ENCODE data around the gene CDYL.
"Not testable (repeated sequence)": the region's sequence is repeated elsewhere in the genome, so short reads cannot be mapped to it uniquely, and the experiment has no call there.

CDYL gene

GRCh38 chr6:4848382-4849068 is 72.3 kb downstream of the CDYL start:
- DNase-seq, result no peak

DNA sequence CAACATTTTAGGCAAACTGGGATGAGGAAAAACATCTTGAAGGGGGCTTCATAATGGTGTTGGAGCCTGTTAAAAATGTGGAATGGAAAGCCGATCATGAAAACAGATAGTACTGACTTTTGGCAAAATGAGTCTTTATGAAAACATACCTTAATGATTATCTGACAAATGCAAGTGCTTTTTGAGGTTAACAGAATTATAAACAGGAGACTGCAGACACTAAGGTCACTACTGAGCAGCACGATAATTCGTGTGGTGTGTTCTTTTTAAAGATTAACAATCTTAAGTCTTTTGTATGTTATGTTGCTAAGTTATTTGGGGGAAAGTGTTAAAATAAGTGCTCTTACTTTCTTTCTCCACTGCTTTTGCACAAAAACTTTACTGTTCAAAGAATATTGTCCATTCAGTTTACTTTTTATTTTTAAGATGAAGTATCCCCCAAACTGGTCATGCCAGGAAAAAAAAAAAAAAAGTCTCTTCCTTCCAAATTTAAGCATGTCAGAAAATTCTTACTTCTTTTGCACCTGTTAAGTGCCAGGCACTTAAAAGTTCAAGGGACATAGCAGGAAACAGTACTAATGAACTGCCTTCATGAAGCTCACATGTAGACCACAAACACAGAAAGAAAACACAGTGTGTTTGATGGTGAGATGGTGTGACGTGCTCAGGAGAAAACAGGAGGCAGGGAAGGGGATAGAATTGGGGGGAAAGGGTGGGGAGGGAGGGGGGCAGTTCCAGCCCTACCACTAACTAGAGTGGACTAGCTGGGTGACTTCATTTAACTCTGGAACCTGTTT is 73.2 kb downstream of the CDYL start:
- no peak for DNase-seq

- no peak for DNase-seq
Observed at GRCh38 chr6:4851035-4851434, 74.8 kb downstream of the CDYL start.

GRCh38 chr6:4852186-4852585 is 76.0 kb downstream of the CDYL start:
- DNase-seq, result not testable (repeated sequence)

DNA sequence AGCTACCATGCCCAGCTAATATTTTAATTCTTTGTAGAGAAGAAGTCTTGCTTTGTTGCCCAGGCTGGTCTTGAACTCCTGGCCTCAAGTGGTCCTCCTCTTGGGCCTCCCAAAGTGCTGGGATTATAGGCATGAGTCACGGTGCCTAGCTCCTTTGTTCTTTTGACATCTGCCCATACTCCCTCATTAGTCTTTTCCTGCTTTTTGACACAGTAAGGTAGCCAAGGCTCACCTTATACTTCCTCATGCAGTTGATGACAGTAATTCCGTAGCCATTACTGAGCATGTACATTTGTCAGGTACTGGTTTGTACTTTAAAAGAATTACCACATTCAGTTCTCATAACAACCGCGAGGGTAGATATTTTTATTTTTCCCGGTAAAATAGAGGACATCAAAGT is 76.7 kb downstream of the CDYL start:
- no peak for DNase-seq

GRCh38 chr6:4853349-4853748 is 77.1 kb downstream of the CDYL start:
- no peak for DNase-seq

DNA sequence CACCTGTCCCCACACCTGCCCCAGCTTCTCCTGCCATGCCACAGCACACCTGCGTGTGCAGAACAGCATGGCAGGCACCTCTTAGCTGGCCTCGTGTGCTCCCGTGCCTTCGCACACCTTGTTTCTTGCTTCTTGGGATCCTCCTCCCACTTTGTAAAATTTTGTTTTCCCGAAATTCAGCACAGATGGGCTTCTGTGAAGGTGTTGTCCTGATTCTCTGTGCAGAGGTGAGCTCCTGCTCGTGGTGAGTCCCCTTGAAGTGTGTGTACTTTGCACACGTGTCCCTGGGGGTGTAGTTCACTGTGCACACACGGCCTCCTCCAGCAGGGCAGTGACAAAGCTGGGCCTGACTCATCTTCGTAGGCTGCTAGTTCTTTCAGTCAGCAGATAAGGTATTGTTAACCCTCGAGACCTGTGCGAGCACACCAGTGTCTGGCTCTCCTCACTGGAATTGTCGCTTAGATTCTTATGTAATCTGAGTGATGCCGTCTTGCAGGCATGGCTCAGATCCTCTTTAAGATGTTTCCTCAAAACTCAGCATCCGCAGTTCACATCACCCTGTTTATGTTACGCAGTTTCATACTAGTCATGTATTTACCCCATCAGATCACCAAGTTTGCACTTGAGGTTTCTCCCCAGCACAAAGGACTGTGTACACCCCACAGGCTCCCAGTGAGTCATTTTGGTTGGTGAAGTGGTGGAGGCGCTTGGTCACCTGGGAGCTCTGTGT is 77.7 kb downstream of the CDYL start:
- DNase-seq, result no peak

- no peak for DNase-seq
Observed at GRCh38 chr6:4856785-4857184, 80.6 kb downstream of the CDYL start.

DNA sequence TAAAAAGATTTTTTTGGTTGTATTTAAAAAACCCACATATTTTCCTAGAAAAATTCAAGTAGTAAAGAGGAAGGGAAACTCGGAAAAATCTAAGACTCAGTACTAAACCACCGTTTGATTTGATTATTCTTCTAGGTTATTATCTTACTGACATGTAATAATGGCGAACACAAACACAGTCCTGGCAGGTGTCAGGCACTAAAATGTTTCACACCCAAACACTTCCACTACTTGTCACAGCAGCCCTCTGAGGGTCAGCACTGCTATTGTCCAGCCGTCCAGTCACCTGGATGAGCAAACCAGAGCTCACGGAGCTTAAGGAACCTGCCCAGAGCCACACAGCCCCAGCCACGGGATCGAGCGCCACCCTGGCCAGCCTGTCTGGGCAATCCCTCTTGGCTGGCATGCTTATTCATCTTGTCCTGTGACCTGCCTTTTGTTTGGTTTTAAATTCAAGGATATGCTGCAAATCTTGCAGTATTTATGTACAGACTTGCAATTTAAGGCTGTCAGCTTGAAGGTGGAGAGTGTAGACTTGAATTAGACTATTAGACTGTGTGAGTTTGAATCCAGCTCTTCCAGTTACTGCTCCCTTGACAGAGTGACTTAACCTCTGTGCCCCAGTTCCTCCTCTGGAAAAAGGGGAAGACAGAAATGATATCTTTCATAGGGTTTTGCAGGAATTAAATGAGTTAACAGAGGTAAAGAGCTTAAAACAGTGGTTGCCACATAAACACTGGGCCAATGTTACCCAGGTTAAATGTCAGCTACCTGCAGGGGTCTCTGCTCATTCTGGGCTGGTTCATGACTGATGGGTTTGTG is 82.2 kb downstream of the CDYL start:
- DNase-seq, result no peak

DNA sequence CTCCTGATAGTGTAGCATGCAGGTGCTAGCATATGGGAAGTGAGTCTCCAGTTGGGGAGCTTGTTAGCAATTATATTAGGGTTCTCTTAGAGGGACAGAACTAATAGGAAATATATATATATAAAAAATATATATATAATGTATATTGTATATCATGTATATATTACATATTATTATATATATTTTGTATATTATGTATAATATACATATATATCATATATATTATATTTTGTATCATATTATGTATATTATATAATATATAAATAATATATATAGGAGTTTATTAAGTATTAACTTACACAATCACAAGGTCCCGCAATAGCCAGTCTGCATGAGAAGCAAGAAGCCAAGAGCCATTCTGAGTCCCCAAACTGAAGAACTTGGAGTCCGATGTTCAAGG is 84.2 kb downstream of the CDYL start:
- no peak for DNase-seq

GRCh38 chr6:4861564-4861963 is 85.4 kb downstream of the CDYL start:
- no peak for DNase-seq

DNA sequence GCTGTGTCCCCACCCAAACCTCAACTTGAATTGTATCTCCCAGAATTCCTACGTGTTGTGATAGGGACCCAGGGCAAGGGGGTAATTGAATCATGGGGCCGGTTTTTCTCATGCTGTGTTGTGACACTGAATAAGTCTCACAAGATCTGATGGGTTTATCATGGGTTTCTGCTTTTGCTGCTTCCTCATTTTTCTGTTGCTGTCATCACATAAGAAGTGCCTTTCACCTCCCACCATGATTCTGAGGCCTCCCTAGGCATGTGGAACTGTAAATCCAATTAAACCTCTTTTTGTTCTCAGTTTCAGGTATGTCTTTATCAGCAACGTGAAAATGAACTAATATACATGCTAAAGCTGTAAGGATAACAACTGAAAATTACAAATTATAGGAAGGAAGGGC is 88.3 kb downstream of the CDYL start:
- no peak for DNase-seq

GRCh38 chr6:4865006-4865405 is 88.8 kb downstream of the CDYL start:
- not testable (repeated sequence) for DNase-seq

- no peak for DNase-seq
Observed at GRCh38 chr6:4870821-4871494, 94.8 kb downstream of the CDYL start.

GRCh38 chr6:4871825-4872224 is 95.6 kb downstream of the CDYL start:
- DNase-seq, result no peak

DNA sequence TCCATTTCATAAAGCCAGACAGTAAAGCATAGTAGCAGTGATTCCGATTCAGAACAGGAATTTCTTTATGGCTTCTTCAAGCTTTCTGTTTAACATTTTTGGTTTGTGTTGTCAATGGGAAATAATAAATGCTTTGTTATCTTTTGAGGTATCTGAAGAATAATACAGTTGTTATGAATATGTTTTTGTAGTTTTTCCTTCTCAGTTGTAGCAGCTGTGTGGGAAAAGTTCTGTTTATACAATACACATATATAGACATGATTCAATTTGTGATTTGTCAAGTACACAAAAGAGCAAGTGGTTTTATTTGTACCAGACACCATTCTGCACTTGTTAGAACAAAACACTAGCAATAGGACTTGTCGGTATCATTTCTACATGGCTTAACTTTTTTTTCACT is 96.6 kb downstream of the CDYL start:
- no peak for DNase-seq

- DNase-seq, result no peak
Observed at GRCh38 chr6:4873928-4874327, 97.7 kb downstream of the CDYL start.

DNA sequence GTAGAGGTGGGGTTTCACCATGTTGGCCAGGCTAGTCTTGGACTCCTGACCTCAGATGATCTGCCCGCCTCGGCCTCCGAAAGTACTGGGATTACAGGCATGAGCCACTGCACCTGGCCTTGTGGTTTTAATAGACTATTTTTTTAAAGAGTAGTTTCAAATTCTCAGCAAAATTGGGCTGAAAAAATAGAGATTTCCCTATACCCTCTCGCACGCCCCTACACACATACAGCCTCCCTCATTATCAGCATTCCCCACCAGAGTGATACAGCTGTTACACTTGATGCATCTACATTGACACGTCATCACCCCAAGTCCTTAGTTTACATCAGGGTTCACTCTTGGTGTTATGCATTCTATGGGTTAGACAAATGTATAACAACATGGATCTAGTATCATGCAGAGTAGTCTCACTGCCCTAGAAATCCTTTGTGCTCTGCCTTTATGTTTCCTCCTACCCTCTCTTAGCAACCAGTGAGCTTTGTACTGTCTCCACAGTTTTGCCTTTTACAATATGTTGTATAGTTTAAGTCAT is 103.6 kb downstream of the CDYL start:
- no peak for DNase-seq

DNA sequence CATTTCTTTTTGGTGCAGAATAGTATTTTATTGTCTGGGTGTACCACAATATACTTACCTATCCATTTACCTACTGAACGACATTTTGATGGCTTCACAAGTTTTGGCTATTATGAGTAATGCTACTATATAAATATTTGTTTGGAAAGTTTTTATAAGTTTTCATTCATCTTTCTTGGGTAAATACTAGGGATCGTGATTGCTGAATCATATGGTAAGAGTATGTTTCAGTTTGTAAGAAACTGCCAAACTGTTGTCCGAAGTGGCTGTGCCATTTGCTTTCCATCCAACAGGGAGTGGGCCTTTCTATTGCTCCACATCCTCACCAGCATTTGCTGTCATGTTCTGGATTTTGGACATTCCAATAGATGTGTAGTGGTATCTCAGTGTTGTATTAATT is 104.2 kb downstream of the CDYL start:
- DNase-seq, result no peak

DNA sequence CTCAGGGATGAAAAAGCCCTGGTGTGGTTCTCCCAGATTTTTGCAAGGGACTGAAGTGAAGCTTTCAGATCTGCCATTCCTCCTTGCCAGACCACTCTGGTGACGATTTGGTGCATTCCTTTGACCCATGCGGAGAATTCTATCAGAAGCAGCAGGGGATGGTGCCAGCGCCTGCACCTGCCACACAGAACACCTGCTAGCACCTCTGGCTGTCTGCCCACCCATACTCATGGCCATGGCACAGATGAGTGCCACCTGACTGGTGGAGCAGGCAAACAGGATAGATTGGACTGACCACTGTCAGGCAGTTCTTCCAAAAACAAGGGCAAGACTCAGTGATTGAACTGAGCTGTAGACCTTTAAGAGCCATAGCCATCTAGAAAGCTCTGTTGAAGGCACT is 107.1 kb downstream of the CDYL start:
- DNase-seq, result no peak

- DNase-seq, result no peak
Observed at GRCh38 chr6:4884646-4885340, 108.6 kb downstream of the CDYL start.

Data from activated naive CD4-positive, alpha-beta T cell treated with Interleukin-2 at 50 U/mL for 16 hours (primary cell).